Duodenal mucosa (tissue), 2 donors: ENCODE measurements around the gene RSBN1.
"Not testable (repeated sequence)": the region's sequence is repeated elsewhere in the genome, so short reads cannot be mapped to it uniquely, and the experiment has no call there.

Source experiments
- H3K27ac ChIP-seq: one replicate; pipeline ENCODE4 v1.7.0; 2013; ENCODE audit warnings: low read depth, low read length
- H3K27me3 ChIP-seq, 2 donors: one replicate each; pipeline ENCODE4 v1.7.0; 2013; ENCODE audit warnings: low read length in 2 of 2, control low read depth in 1 of 2; ENCODE audit not compliant: insufficient read depth in 2 of 2, control insufficient read depth in 1 of 2
- H3K36me3 ChIP-seq, 2 donors: one replicate each; pipeline ENCODE4 v1.7.0; 2013; ENCODE audit warnings: low read length in 2 of 2, control low read depth in 1 of 2; ENCODE audit not compliant: insufficient read depth in 2 of 2, control insufficient read depth in 1 of 2
- H3K4me1 ChIP-seq, 2 donors: one replicate each; pipeline ENCODE4 v1.7.0; 2013; ENCODE audit warnings: low read length in 2 of 2, control low read depth in 1 of 2; ENCODE audit not compliant: insufficient read depth in 2 of 2, control insufficient read depth in 1 of 2
- H3K4me3 ChIP-seq, 2 donors: one replicate each; pipeline ENCODE4 v1.7.0; 2013; ENCODE audit warnings: low read length in 2 of 2, low read depth in 1 of 2
- H3K9ac ChIP-seq, 2 donors: one replicate each; pipeline ENCODE4 v1.7.0; 2013; ENCODE audit warnings: low read length in 2 of 2, low read depth in 1 of 2
- H3K9me3 ChIP-seq, 2 donors: one replicate each; pipeline ENCODE4 v1.7.0; 2013; ENCODE audit warnings: low read length in 2 of 2, control low read depth in 1 of 2; ENCODE audit not compliant: control insufficient read depth in 1 of 2

RSBN1 gene

DNA sequence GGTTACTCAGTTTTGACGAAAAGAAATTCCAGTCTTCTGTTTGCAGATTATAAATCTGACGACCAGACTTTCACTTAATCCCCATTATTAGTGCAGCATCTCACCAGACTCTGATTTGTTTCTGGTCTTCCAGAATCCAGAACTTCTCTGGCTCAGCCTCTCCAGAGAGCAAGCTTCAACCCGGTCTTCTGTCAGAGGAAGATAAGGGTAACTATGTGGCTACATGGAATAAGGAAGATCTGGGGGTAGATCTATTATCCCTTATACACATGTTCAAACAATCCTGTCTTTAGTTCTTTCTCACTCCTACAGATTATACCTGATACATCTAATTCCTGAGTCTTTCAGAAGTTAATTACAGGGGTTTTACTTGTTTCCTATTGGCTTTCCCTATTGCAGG lies 62.9 kb downstream of the RSBN1 start:
- H3K4me1 ChIP-seq, result peaks cover 5 to 7% of the 10 kb centered on the region in 2 donors
- no peaks in the 10 kb centered on the region for H3K9me3 ChIP-seq
- H3K27ac ChIP-seq, result no peak overlapping the region
- H3K9ac ChIP-seq, result no peak overlapping the region
- no peaks in the 10 kb centered on the region for H3K36me3 ChIP-seq
- no peak overlapping the region for H3K4me3 ChIP-seq
- no peaks in the 10 kb centered on the region for H3K27me3 ChIP-seq

DNA sequence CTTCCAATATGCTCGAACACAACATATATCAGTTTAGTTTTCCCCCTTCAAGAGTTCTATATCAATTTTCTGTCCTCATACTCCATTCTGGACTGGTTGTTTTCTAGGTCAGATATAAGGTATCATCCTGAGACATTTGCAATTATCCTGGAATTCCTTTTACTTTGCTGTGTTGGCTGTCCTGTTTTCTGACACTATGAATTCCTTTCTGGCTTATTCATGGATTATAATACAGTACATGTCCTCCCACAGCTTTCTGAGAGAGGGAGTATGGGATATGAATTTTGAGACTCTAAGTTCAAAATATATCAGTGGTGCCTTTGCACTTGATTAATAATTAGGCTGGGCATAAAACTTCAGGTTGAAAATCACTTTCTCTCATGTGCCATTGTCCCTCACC lies 64.9 kb downstream of the RSBN1 start:
- no peak overlapping the region for H3K4me3 ChIP-seq
- H3K27me3 ChIP-seq, result no peaks in the 10 kb centered on the region
- peaks cover 5 to 7% of the 10 kb centered on the region in 2 donors for H3K4me1 ChIP-seq
- H3K36me3 ChIP-seq, result no peaks in the 10 kb centered on the region
- H3K9me3 ChIP-seq, result no peaks in the 10 kb centered on the region
- no peak overlapping the region for H3K9ac ChIP-seq
- no peak overlapping the region for H3K27ac ChIP-seq

DNA sequence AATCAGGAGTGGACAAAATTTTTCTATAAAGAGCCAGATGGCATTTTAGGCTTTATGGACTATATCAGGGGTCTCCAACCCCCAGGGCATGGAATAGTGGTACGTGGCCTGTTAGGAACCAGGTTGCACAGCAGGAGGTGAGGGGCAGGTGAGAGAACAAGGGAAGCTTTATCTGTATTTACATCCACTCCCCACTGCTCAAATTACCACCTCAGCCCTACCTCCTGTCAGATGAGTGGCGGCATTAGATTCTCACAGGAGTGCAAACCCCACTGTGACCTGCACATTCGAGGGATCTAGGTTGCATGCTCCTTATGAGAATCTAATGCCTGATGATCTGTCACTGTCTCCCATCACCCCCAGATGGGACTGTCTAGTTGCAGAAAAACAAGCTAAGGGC lies 66.9 kb downstream of the RSBN1 start:
- H3K9me3 ChIP-seq, result no peaks in the 10 kb centered on the region
- H3K4me1 ChIP-seq, result peaks cover 5 to 7% of the 10 kb centered on the region in 2 donors

DNA sequence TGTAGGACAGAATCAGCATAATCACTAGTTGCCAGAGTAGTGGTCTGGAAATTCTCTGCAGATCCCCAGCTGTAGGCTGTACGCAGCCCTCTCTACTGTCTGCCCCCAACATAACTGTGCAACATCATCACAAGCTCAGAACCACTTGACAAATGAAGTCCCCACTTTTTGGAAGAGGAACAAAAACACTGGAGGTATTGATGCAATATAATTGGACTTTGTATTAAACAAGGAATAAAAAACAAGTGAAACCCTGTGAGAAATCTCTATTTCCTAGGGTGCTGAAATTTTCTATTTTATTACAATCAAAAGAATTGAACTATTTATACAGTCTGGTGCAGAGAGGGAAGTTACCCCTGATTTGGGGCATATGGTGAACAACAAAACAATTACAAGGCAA lies 68.2 kb downstream of the RSBN1 start:
- H3K36me3 ChIP-seq, result no peaks in the 10 kb centered on the region
- no peak overlapping the region for H3K27ac ChIP-seq

More for the DNA sequence above, 66.9 kb downstream of the RSBN1 start:
- Histone ChIP-seq H3K36me3 (no peaks in the 10 kb centered on the region), H3K9ac (no peak overlapping the region), H3K27ac (no peak overlapping the region), H3K4me3 (no peak overlapping the region), H3K27me3 (no peaks in the 10 kb centered on the region)

DNA sequence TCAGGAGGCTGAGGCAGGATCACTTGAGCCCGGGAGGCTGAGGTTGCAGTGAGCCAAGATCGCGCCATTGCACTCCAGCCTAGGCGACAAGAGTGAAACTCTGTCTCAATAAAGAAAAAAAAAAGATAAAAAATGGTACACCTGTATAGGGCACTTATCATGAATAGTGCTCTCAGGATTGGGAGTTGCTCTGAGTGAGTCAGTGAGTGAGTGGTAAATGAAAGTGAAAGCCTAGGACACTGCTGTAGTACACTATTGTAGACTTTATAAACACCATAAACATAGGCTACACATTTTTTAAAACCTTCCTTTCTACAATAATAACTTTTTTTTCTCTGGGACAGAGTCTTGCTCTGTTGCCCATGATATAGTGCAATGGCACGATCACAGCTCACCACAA lies 69.8 kb downstream of the RSBN1 start:
- Histone ChIP-seq H3K27ac (no peak overlapping the region), H3K36me3 (peaks cover 0 to 6% of the 10 kb centered on the region in 2 donors)

More for the DNA sequence above, 68.2 kb downstream of the RSBN1 start:
- Histone ChIP-seq H3K9me3 (no peaks in the 10 kb centered on the region), H3K4me3 (no peak overlapping the region), H3K9ac (no peak overlapping the region), H3K4me1 (peaks cover 5 to 7% of the 10 kb centered on the region in 2 donors), H3K27me3 (no peaks in the 10 kb centered on the region)

DNA sequence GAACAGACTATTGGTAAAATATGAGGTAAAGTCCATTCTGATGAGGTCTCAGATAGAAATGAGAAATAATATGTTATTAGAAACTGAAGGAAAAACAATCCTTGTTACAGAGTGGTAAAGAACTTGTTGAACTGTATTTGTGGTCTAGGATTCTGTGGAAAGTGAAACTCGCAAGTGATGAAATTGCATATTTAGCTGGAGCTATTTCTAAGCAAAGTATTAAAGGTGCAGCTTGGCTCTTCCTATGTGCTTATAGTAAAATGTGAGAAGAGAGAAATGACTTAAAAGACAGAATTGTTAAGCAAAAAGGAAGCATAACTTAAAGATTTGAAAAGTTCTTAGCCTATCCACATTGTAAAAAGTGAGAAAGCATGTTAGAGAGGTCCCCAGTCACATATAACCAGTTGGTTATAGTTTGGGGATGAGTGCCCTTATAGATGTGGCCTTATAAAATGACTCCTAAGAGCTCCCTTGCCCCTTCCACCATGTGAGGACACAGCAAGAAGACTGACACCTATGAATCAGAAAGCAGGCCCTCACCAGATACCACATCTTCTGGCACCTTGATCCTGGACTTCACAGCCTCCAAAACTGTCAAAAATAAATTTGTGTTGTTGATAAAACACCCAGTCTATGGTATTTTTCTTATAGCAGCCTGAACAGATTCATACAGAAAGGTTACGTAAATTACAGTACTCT lies 77.8 kb downstream of the RSBN1 start:
- Histone ChIP-seq H3K27ac (no peak overlapping the region), H3K4me1 (no peaks in the 10 kb centered on the region), H3K4me3 (no peak overlapping the region), H3K9ac (no peak overlapping the region), H3K9me3 (no peaks in the 10 kb centered on the region), H3K36me3 (peaks cover 3 to 6% of the 10 kb centered on the region in 2 donors), H3K27me3 (no peaks in the 10 kb centered on the region)

More for the DNA sequence above, 69.8 kb downstream of the RSBN1 start:
- Histone ChIP-seq H3K4me3 (no peak overlapping the region), H3K9ac (no peak overlapping the region), H3K4me1 (peaks cover 5 to 7% of the 10 kb centered on the region in 2 donors), H3K27me3 (no peaks in the 10 kb centered on the region), H3K9me3 (no peaks in the 10 kb centered on the region)

DNA sequence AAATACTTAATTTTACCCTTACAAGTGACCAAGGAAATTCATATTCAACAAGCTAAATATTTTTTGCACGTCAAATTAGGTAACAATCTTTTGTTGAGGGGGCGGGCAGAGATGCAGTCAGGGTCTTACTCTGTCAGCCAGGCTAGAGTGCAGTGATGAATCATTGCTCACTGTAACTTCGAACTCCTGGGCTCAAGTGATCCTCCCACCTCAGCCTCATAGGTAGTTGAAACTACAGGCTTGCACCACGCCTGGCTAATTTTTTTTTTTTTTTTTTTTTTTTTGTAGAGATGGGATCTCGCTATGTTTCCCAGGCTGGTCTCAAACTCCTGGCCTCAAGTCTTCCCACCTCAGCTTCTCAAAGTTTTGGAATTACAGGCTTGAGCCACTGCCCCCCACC lies 79.5 kb downstream of the RSBN1 start:
- H3K36me3 ChIP-seq, result peaks cover 2 to 3% of the 10 kb centered on the region in 2 donors
- H3K4me3 ChIP-seq, result no peak overlapping the region
- H3K4me1 ChIP-seq, result no peaks in the 10 kb centered on the region
- H3K9me3 ChIP-seq, result no peaks in the 10 kb centered on the region
- no peaks in the 10 kb centered on the region for H3K27me3 ChIP-seq
- H3K27ac ChIP-seq, result no peak overlapping the region
- no peak overlapping the region for H3K9ac ChIP-seq

DNA sequence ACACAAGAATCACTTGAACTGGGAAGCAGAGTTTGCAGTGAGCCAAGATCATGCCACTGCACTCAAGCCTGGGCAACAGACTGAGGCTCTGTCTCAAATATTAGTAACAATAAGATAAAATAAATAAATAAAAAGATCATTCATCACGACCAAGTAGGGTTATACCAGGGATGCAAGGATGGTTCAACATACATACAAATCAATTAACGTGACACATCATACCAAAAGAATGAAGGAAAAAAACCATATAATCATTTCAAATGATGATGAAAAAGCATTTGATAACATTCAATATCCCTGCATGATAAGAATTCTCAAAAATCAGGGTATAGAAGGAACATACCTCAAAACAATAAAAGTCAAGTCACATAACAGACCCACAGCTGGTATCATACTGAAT lies 91.3 kb downstream of the RSBN1 start:
- H3K9ac ChIP-seq, result no peak overlapping the region
- H3K4me3 ChIP-seq, result no peak overlapping the region
- H3K27ac ChIP-seq, result no peak overlapping the region
- H3K27me3 ChIP-seq, result no peaks in the 10 kb centered on the region
- H3K4me1 ChIP-seq, result no peaks in the 10 kb centered on the region
- H3K9me3 ChIP-seq, result peaks cover 0 to 2% of the 10 kb centered on the region in 2 donors
- peaks cover 0 to 9% of the 10 kb centered on the region in 2 donors for H3K36me3 ChIP-seq

DNA sequence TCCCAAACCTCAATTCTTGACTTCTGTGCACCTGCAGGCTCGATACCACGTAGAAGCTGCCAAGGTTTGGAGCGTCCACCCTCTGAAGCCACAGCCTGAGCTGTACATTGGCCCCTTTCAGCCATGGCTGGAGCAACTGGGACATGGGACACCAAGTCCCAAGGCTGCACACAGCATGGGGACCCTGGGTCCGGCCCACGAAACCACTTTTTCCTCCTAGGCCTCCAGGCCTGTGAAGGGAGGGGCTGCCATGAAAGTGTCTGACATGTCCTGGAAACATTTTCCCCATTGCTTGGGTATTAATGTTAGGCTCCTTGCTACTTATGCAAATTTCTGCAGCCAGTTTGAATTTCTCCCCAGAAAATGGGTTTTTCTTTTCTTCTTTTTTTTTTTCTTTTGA lies 93.7 kb downstream of the RSBN1 start:
- not testable (repeated sequence) for H3K27me3 ChIP-seq, H3K9ac ChIP-seq, H3K4me3 ChIP-seq, H3K4me1 ChIP-seq, H3K9me3 ChIP-seq, H3K27ac ChIP-seq, H3K36me3 ChIP-seq

DNA sequence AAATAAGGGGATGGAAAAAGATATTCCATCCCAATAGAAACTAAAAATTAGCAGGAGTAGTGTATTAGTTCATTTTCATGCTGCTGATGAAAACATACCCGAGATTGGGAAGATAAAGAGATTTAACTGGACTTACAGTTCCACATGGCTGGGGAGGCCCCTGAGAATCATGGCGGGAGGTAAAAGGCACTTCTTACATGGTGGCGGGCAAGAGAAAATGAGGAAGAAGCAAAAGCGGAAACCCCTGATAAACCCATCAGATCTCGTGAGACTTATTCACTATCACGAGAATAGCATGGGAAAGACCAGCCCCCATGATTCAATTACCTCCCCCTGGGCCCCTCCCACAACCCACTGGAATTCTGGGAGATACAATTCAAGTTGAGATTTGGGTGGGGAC lies 94.8 kb downstream of the RSBN1 start:
- not testable (repeated sequence) for H3K4me3 ChIP-seq, H3K4me1 ChIP-seq, H3K9ac ChIP-seq, H3K36me3 ChIP-seq, H3K9me3 ChIP-seq, H3K27me3 ChIP-seq, H3K27ac ChIP-seq
